T-helper 1 cell treated with Interleukin-12 subunit alpha and Interleukin-12 subunit beta and Interleukin-4 antibody, amounts not matched to agents 30 μg/mL and 1 μg/mL, for 36 hours (primary cell): Measurements from ENCODE around the gene MAP3K5.

Source experiments
- H3K27ac Mint-ChIP-seq: one replicate; pipeline ENCODE4 v1.8.0; 2021; ENCODE audit warnings: mild to moderate bottlenecking, mixed read lengths
- H3K27me3 Mint-ChIP-seq: one replicate; pipeline ENCODE4 v1.8.0; 2021; ENCODE audit warnings: low read depth, mixed read lengths
- H3K36me3 Mint-ChIP-seq: one replicate; pipeline ENCODE4 v1.8.0; 2021; ENCODE audit warnings: low read depth, mixed read lengths
- H3K4me1 Mint-ChIP-seq: one replicate; pipeline ENCODE4 v1.8.0; 2021; ENCODE audit warnings: low read depth, mixed read lengths
- H3K4me3 Mint-ChIP-seq: one replicate; pipeline ENCODE4 v1.8.0; 2021; ENCODE audit warnings: mild to moderate bottlenecking, moderate library complexity, mixed read lengths
- H3K9me3 Mint-ChIP-seq: one replicate; pipeline ENCODE4 v1.8.0; 2021; ENCODE audit warnings: mixed read lengths

The MAP3K5 gene

DNA sequence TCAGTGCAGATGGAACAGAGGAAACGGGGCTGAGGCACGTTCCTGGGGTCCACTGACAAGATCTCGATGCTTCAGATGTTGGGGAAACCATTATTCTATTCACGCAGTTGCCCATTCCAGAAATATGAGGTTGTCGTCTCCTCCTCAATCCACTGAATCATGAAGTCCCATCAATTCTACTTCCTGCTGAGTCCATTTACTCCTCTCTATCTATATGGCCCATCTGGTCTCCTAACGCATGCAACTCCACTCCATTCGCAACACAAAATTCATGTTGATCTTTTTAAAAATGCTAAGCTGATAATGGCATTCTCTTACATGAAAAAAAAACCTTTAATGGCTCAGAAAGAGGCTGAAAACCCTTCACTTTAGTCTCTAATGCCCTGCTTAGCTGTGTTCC, 37.5 kb downstream of the MAP3K5 start:
- Mint-ChIP-seq H3K4me1 (peaks cover 71% of the 10 kb centered on the region), H3K36me3 (peaks cover 15% of the 10 kb centered on the region), H3K9me3 (no peaks in the 10 kb centered on the region), H3K27ac (peak overlapping the region; percentile 99), H3K4me3 (peak overlapping the region; percentile 50), H3K27me3 (no peaks in the 10 kb centered on the region)

DNA sequence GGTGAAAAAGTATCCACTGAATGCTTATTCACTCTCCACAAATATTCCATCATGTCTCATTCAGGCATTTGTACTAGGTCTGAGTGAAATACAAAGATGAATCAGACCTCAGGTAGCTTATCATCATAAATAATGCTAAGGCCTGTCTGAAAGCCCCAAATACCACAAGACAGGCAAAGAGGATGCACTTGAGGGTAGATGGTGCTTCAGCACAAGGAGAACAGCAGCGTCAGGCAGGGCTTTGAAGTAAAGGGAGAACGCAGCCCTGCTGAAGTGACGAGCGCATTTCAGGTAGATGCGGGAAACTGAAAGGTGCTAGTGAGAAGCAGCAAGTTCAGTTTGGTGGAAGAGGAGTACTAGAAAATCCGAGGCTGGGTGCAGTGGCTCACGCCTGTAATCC, 38.7 kb downstream of the MAP3K5 start:
- Mint-ChIP-seq H3K4me3 (peak overlapping the region; percentile 74), H3K9me3 (no peaks in the 10 kb centered on the region), H3K27me3 (no peaks in the 10 kb centered on the region), H3K36me3 (peaks cover 19% of the 10 kb centered on the region), H3K4me1 (peaks cover 77% of the 10 kb centered on the region), H3K27ac (peak overlapping the region; percentile 99)

DNA sequence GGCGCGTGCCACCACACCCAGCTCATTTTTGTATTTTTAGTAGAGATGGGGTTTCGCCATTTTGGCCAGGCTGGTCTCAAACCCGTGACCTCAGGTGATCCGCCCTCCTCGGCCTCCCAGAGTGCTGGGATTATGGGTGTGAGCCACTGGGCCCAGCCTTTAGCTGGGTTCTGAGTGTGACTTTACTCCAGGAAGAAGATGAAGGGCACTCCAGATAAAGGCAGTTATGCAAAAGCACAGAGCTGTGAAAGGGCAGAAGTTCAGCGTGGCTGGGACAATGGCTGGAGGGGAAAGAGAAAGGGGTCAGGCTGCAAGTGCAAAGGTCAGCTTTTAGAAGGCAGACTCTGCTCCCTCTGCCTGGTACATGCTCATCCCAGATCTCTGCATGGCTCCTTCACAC, 39.7 kb downstream of the MAP3K5 start:
- Mint-ChIP-seq H3K36me3 (peaks cover 24% of the 10 kb centered on the region), H3K27me3 (no peaks in the 10 kb centered on the region), H3K4me3 (peak overlapping the region; percentile 76), H3K9me3 (no peaks in the 10 kb centered on the region), H3K27ac (peak overlapping the region; percentile 99), H3K4me1 (peaks cover 79% of the 10 kb centered on the region)

DNA sequence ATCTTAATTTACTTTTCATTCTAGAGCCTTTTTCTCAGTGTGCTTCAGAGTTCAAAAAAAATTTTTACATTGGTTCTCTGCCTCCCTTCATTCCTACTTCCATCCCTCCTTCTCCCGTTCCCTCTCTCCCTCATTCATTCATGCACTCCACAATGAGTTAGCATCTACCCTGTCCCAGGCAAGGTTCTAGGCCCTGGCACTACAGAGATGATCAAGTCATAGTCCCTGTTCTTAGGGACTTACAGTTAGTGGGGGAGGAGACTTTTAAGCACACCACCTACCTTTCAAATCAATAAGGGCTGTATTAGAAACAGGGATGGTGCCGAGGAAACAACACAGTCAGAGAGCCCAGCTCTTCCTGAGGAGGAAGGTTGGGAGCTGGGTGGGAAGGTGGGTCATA, 40.3 kb downstream of the MAP3K5 start:
- H3K4me1 Mint-ChIP-seq = peaks cover 80% of the 10 kb centered on the region
- peak overlapping the region; percentile 76 for H3K4me3 Mint-ChIP-seq
- H3K27ac Mint-ChIP-seq = peak overlapping the region; percentile 99
- H3K9me3 Mint-ChIP-seq = no peaks in the 10 kb centered on the region
- peaks cover 26% of the 10 kb centered on the region for H3K36me3 Mint-ChIP-seq
- no peaks in the 10 kb centered on the region for H3K27me3 Mint-ChIP-seq

DNA sequence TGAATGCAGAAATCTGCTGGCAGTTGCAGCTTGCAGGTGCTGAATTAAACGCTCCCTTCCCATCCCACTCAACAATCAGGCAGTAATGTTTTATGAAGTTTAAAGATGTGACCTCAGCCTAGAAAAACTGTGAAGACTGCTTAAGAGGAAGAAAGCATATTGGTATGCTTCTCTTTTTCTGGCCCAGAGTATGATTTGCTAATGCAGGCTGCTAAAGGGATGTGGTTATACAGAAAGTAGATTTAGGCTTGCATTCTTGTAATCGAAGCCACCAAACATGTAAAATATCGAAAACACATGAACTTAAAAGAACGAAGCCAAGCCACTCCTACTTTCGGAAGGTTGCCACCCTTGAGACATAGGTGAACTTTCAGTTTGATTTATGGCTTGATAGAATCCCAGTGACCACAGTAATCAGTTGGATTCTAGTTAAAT, 40.7 kb downstream of the MAP3K5 start:
- Mint-ChIP-seq H3K4me1 (peaks cover 78% of the 10 kb centered on the region), H3K9me3 (no peaks in the 10 kb centered on the region), H3K27ac (peak overlapping the region; percentile 99), H3K27me3 (no peaks in the 10 kb centered on the region), H3K4me3 (peak overlapping the region; percentile 76), H3K36me3 (peaks cover 24% of the 10 kb centered on the region)

DNA sequence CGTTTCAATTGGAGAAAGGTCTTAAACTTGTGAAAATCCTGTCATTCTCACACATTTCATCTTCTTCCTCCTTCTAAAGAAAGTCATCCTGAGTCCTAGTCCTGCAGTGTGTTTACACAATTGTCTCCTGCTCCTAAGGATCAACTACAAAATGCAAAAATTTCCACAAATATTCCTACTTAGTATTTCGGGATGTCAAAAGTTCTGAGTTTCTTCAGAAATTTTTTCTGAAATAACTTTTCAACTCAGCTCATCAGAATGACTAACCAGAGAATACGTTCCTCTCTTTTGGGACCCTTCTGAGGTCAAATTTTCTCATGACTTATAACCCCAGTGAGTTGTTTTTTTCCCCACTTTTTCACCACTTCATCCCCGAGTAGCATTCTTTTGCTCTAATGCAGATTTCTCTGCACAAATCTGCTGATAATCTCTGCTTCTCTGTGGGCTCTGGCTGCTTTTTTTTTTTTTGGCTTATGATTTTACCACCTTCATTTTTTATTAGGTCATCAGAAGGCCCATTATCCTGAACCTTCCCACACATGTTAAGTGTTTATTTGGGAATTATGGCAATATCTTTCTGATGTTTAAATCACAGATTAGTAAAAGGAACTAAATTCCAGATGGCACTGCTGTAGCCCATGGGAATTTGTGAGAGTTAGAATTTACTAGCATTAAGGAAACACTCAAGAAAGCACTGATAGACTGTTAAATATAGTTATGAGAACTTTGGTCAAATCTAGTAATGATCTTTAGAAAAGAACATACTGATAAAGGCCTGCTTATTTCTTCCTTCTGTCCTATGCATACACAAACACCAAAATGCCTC, 41.4 kb downstream of the MAP3K5 start:
- Mint-ChIP-seq H3K4me1 (peaks cover 77% of the 10 kb centered on the region), H3K36me3 (peaks cover 22% of the 10 kb centered on the region), H3K9me3 (no peaks in the 10 kb centered on the region), H3K27me3 (no peaks in the 10 kb centered on the region), H3K27ac (peak overlapping the region; percentile 99), H3K4me3 (peak overlapping the region; percentile 76)

DNA sequence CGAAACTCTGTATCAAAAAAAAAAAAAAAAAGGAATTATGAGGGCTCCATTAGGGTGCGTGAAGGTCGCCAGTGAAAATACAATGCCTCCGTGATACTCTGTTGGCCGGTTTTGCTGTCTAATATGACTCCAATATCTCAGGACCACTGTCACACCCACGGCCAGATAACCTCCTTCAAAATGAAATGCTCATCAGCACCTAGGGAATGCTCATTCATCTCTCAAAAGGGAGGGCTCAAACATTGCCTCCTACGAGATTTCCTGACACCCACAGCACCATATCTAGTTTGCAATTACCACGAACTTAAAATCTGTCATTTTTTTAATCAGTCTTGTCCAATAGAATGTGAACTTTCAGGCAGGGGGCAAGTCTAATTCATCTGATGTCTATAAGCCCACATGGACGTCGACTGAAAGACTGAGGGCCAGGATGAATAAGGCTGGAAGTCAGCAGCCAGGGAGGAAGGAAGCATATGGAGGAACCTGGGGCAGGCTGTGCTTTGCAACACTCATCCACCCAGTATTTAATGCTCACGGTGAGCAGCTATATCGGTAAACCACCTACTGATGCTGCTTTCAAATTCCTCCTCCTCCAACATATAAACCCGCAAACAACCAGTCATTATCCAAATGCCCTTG, 42.8 kb downstream of the MAP3K5 start:
- peak overlapping the region; percentile 62 for H3K27ac Mint-ChIP-seq
- peak overlapping the region; percentile 15 for H3K4me3 Mint-ChIP-seq
- peaks cover 23% of the 10 kb centered on the region for H3K36me3 Mint-ChIP-seq
- peaks cover 72% of the 10 kb centered on the region for H3K4me1 Mint-ChIP-seq
- H3K9me3 Mint-ChIP-seq = no peaks in the 10 kb centered on the region
- H3K27me3 Mint-ChIP-seq = no peaks in the 10 kb centered on the region

DNA sequence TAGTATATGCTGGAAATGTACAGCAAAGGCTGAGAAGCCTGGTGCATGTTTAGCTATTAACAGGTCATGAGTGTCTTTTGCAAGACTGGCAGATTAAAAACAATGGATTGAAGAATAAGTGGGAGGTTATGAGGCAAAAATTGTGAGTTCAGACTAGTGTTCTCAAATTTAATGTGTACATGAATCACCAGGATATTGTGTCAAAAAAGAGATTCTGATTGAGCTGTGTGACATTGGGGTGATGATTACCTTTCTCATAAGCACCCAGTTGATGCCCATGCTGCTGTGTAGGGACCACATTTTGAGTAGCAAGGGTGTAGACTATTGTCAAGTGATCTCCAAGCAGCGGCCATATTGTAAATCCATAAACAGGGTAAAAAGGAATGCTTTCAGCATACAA, 44.8 kb downstream of the MAP3K5 start:
- H3K4me1 Mint-ChIP-seq = peaks cover 61% of the 10 kb centered on the region
- H3K4me3 Mint-ChIP-seq = no peak overlapping the region
- peaks cover 27% of the 10 kb centered on the region for H3K36me3 Mint-ChIP-seq
- H3K9me3 Mint-ChIP-seq = no peaks in the 10 kb centered on the region
- no peaks in the 10 kb centered on the region for H3K27me3 Mint-ChIP-seq
- H3K27ac Mint-ChIP-seq = no peak overlapping the region

DNA sequence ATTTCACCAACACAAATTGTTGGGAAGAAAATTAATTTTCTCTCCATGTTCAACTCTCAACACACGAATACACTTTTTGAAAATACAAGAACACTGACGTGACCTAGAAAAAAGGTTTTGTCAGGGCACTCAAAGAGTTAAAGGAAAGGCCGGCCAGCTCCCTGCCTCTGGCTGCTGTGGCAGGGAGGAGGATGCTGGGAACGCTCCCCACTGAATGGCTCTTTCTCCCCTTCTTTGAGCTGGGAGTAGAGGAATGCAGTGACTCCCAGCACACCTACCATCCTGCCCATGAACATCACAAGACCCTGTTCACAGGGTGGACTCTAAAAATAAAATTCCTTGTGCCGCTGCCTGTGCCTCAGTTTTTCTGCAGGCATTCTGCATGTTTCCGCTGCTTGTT, 47.0 kb downstream of the MAP3K5 start:
- H3K4me1 Mint-ChIP-seq = peaks cover 52% of the 10 kb centered on the region
- peaks cover 31% of the 10 kb centered on the region for H3K36me3 Mint-ChIP-seq
- H3K9me3 Mint-ChIP-seq = no peaks in the 10 kb centered on the region
- no peak overlapping the region for H3K4me3 Mint-ChIP-seq
- no peaks in the 10 kb centered on the region for H3K27me3 Mint-ChIP-seq
- no peak overlapping the region for H3K27ac Mint-ChIP-seq

DNA sequence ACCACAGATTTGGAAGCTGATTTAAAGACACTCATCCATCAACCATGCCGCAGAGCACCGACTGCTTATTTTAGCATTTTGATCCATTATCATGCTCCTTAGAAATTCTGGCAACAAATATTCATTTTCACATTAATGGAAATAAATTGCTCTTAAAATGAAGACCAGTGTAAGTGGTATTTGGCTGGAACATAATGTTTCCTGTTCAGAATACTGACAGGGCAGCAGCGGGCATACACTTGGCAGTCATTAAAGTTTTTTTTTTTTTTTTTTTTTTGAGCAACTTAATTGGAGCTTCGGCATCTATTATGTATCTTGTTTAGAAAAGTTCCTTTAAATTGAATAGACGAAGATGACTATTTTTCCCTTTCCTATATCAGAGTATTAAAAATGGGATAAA, 47.4 kb downstream of the MAP3K5 start:
- no peaks in the 10 kb centered on the region for H3K9me3 Mint-ChIP-seq
- no peak overlapping the region for H3K4me3 Mint-ChIP-seq
- peaks cover 52% of the 10 kb centered on the region for H3K4me1 Mint-ChIP-seq
- H3K27me3 Mint-ChIP-seq = no peaks in the 10 kb centered on the region
- no peak overlapping the region for H3K27ac Mint-ChIP-seq
- H3K36me3 Mint-ChIP-seq = peaks cover 35% of the 10 kb centered on the region

DNA sequence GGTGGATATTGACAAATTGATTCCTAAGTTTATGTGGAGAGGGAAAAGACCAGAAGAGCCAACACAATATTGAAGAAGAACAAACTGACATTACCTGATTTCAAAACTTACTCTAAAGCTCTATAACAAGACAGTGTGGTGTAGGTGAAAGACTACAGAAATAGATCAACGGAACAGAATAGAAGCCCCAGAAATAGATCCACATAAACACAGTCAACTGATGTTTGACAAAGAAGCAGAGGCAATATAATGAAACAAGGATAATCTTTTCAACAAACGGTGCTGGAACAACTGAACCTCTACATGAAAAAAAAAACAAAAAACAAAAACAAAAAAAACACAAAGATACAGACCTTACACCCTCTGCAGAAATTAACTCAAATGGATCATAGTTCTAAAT, 50.2 kb downstream of the MAP3K5 start:
- Mint-ChIP-seq H3K27me3 (no peaks in the 10 kb centered on the region), H3K4me3 (no peak overlapping the region), H3K27ac (no peak overlapping the region), H3K4me1 (peaks cover 55% of the 10 kb centered on the region), H3K9me3 (no peaks in the 10 kb centered on the region), H3K36me3 (peaks cover 27% of the 10 kb centered on the region)

DNA sequence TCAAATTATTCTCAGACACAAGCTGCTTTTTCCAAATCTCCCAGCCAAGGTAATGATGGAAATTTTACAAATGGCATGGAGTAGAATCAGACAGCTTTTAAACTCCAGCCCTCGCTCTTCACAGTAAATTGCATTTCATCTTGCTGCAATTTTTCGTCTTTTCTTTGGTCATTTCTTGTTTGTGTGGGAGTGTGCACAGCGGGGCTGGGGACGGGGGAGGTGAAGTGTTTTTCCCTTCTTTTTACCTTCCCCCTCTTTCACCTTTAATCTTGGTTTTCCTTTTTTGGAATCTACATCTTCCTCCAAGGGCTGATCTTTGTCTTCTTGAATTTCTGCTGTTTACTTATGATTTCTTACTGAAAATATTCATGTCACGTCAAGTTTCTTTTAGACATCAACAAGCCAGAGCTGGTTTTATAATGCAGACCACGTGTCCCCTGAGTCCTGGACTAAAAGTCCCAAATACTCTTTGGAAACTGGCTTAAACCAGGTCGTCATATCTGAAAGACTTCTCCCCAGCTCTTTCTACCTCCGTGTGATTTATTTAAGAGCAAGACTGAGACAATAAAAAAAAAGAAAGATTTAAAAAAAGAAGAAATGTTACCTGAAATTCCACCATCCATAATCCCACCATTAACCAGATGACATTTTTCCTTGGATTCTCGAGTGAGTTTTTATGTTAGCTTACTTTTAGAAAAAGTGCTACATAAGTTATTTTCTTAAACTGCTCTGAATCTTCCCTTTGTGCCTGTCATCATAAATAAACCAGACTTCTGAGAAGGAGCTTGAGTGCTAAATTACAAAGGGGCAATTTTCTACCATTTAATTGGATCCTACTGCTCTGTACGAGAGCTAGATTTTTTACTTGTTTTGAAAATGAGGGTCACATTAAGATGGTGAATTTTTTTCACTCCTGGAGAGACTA, 52.0 kb downstream of the MAP3K5 start:
- Mint-ChIP-seq H3K9me3 (no peaks in the 10 kb centered on the region), H3K36me3 (peaks cover 20% of the 10 kb centered on the region), H3K4me3 (no peak overlapping the region), H3K27me3 (no peaks in the 10 kb centered on the region), H3K27ac (no peak overlapping the region), H3K4me1 (peaks cover 45% of the 10 kb centered on the region)

DNA sequence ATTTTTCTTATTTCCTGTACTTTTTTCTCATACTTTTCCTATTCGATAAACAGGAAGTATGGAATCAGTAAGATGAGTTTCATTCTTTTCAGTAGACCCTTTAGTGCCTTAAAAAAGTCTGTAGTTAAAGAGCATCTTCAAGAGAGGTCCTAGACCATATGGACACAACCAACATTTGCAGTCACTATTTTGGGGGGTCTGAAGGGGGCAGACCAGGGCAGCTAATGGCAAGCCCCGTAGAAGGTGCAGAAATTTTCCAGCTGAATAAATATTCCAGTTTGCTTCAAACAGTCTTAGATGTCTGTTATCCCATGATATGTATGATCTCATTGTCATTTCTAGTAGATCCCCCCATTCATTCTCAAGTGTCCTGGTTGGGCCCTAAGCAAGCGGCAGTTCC, 52.8 kb downstream of the MAP3K5 start:
- Mint-ChIP-seq H3K4me1 (peaks cover 45% of the 10 kb centered on the region), H3K36me3 (peaks cover 20% of the 10 kb centered on the region), H3K27ac (no peak overlapping the region), H3K4me3 (no peak overlapping the region), H3K9me3 (no peaks in the 10 kb centered on the region), H3K27me3 (no peaks in the 10 kb centered on the region)

DNA sequence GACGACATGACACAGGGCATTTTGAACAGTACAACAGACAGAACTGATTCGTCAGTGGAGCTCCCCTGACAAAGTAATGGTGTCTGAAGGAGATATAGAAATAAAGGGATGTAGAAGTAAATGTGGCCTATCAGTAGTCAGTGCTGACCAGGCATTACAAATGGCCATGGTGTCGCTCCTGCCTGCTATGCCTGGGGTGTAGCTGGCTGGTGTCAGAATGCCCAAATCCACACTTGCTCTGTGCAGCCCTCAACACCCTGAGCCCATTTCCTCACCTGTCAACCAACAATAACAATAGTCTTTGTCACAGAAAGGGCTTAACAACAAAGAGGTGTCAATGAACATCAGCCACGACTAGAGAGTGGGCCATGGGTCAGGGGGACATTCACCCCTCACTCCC, 53.2 kb downstream of the MAP3K5 start:
- no peaks in the 10 kb centered on the region for H3K27me3 Mint-ChIP-seq
- no peaks in the 10 kb centered on the region for H3K9me3 Mint-ChIP-seq
- no peak overlapping the region for H3K27ac Mint-ChIP-seq
- peaks cover 43% of the 10 kb centered on the region for H3K4me1 Mint-ChIP-seq
- H3K4me3 Mint-ChIP-seq = no peak overlapping the region
- H3K36me3 Mint-ChIP-seq = peaks cover 20% of the 10 kb centered on the region
